GM18511 (cell line): ENCODE data around the gene VAMP7.
"Not testable (repeated sequence)": the region's sequence is repeated elsewhere in the genome, so short reads cannot be mapped to it uniquely, and the experiment has no call there.

Experiments used
- ATAC-seq: cut with Tn5 transposase; IDR thresholded peaks from one replicate; pipeline ENCODE4 v1.9.1; 2021; ENCODE audit warnings: mild to moderate bottlenecking, moderate library complexity; ENCODE audit not compliant: unreplicated experiment

Gene VAMP7

GRCh38 chrX:155986995-155987394, 105.8 kb downstream of the VAMP7 start:
- ATAC-seq: not testable (repeated sequence)

DNA sequence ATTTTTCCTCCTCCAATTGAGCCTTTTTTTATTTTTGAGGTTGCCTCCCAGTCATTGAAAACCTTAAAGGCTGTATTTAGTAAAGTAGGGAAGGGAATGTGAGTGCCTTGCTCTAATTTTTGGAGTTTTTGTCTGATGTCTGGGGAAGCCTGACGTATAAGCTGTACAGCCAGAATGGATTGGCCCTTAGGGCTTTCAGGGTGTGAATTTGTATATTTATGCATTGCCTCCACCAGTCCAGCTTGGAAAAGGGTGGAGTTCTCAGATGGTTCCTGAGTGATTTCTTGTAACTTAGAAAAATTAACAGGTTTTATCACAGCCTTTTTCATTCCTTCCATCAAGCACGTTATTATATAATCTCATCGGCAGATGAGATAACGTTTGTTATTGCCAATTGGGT, 107.7 kb downstream of the VAMP7 start:
- ATAC-seq: no peak
